Upper lobe of left lung (tissue), 6 donors: ENCODE results near the gene FTSJ1. TPM values are rescaled to one million over a fixed set of nuclear protein-coding genes. Genes with fewer than 3 reads are reported as not detected.

Source experiments
- ATAC-seq, 2 donors: fragments of 200-7000 bp; cut with Tn5 transposase; one replicate each; pipeline ENCODE4 v1.9.1; 2022; ENCODE audit warnings: mild to moderate bottlenecking in 2 of 2, moderate library complexity in 2 of 2; ENCODE audit not compliant: low FRiP score in 2 of 2
- DNase-seq, 2 donors: peaks; one replicate each; pipeline ENCODE4 v3.0.0-alpha.2; 2019 to 2020
- H3K27ac ChIP-seq, 4 donors: fragments of 200-600 bp; sonication (generic); one replicate each; pipeline ENCODE4 v1.5.1; 2016 to 2019
- H3K27me3 ChIP-seq, 4 donors: fragments of 200-600 bp; sonication (generic); one replicate each; pipeline ENCODE4 v1.5.1; 2017 to 2019
- H3K36me3 ChIP-seq, 4 donors: fragments of 200-600 bp; sonication (generic); one replicate each; pipeline ENCODE4 v1.5.1; 2016 to 2019
- H3K4me1 ChIP-seq, 4 donors: fragments of 200-600 bp; sonication (generic); one replicate each; pipeline ENCODE4 v1.5.1; 2018 to 2019
- H3K4me3 ChIP-seq, 4 donors: fragments of 200-600 bp; sonication (generic); one replicate each; pipeline ENCODE4 v1.5.1; 2017 to 2019; ENCODE audit warnings: mild to moderate bottlenecking in 2 of 4, moderate library complexity in 1 of 4
- H3K9me3 ChIP-seq, 4 donors: fragments of 200-600 bp; sonication (generic); one replicate each; pipeline ENCODE4 v1.5.1; 2018 to 2019
- EP300 ChIP-seq, 4 donors: sonication (generic); formaldehyde crosslinking; IDR thresholded peaks; one replicate each; pipeline ENCODE4 v1.5.1; 2017; ENCODE audit warnings: antibody characterized with exemption in 4 of 4, control low read depth in 2 of 4
- POLR2A ChIP-seq, 4 donors: fragments of 450-650 bp; IDR thresholded peaks; one replicate each; pipeline ENCODE4 v1.5.1; 2016 to 2017; ENCODE audit warnings: antibody characterized with exemption in 4 of 4, mild to moderate bottlenecking in 2 of 4
- POLR2AphosphoS5 ChIP-seq, 2 donors: sonication (generic); formaldehyde crosslinking; IDR thresholded peaks; one replicate each; pipeline ENCODE4 v1.5.1; 2017; ENCODE audit warnings: antibody characterized with exemption in 2 of 2
- WGBS, 2 donors: methylation state at CpG; one replicate each; pipeline ENCODE4 v1.1.5; 2017 to 2018; 5-methylcytosine and 5-hydroxymethylcytosine counted together
- total RNA-seq, 6 donors: library from RNA; depleted of rRNA in 4 of 6; stranded (reverse); fragments of >200 nt in 4 of 6; gene quantifications; one replicate each; pipeline versions ENCODE4 v1.1.0 to v1.2.1, GENCODE V29; 2016 to 2021
- TF ChIP-seq, protein P1 (sequence below), 6 experiments: fragments of 450-650 bp in 4 of 6; fragments of 200-600 bp in 2 of 6; sonication (generic) in 2 of 6; IDR thresholded peaks; one replicate each; pipeline ENCODE4 v1.5.1; 2016 to 2019; ENCODE audit warnings: antibody characterized with exemption in 6 of 6
- donor health status: DM: no; HTN: no; CAD: no; lungs with moderate emphysema.
- donor health status: DM: no; HTN: yes; CAD: no; lungs with severe emphysema.

The FTSJ1 gene
- total RNA-seq, 6 donors from 2014 or later = 25.2 to 49.1 (median 42.8) TPM

DNA sequence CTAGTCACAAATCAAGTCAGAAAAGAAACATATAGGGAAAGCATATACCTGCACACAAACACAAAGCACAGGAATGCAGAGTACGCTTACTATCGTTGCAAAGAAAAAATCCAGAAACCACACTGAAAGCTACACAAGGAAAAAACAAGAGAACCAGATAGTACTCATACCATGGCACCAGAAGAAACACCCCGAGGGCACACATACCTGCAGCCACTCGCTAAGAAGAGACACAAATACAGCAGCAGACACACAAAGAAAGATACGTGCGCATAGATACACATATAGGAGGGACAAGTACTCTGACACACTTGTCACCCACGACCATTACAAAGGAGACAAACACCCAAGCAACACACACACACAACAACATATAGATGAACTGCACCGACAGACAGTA, 4.5 kb upstream of the FTSJ1 start:
- TF ChIP-seq EP300 (IDR thresholded peaks at IDR 0.05) = no peak
- TF ChIP-seq, protein P1, sequence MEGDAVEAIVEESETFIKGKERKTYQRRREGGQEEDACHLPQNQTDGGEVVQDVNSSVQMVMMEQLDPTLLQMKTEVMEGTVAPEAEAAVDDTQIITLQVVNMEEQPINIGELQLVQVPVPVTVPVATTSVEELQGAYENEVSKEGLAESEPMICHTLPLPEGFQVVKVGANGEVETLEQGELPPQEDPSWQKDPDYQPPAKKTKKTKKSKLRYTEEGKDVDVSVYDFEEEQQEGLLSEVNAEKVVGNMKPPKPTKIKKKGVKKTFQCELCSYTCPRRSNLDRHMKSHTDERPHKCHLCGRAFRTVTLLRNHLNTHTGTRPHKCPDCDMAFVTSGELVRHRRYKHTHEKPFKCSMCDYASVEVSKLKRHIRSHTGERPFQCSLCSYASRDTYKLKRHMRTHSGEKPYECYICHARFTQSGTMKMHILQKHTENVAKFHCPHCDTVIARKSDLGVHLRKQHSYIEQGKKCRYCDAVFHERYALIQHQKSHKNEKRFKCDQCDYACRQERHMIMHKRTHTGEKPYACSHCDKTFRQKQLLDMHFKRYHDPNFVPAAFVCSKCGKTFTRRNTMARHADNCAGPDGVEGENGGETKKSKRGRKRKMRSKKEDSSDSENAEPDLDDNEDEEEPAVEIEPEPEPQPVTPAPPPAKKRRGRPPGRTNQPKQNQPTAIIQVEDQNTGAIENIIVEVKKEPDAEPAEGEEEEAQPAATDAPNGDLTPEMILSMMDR (IDR thresholded peaks at IDR 0.05) = no peak
- TF ChIP-seq POLR2A (IDR thresholded peaks at IDR 0.05) = no peak
- no peak for TF ChIP-seq POLR2AphosphoS5 (IDR thresholded peaks at IDR 0.05)
- DNase-seq = no peak
- WGBS, 2 donors = 84 to 91% methylated on average over 6 to 8 of the region's 8 CpGs

DNA sequence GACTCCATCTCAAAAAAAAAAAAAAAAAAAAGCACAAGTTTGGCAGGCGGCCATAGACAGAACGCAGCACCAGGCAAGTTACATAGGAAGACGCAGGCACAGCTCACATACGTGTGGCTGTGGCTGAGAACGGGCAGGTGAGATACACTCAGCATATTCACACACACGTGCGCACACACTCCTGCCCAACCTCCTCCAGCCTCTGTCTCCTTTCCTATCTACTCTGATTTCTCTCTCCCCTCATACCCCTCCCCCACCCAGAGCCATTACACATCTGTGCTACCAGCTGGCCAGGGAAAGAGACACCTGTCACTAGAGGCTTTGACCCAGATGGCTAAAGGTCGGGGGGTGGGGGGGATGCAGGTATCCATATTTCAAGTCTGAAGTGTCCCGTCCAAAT, 3.8 kb upstream of the FTSJ1 start:
- Histone ChIP-seq H3K4me3 (no peak overlapping the region), H3K36me3 (no peaks in the 10 kb centered on the region), H3K27me3 (peaks cover 0 to 11% (median 0%) of the 10 kb centered on the region in 4 donors), H3K4me1 (peaks cover 0 to 20% (median 2%) of the 10 kb centered on the region in 4 donors), H3K27ac (no peak overlapping the region), H3K9me3 (no peaks in the 10 kb centered on the region)
- DNase-seq (no peak), ATAC-seq (no peak)
- 72 to 78% methylated on average over 9 of the region's 9 CpGs for WGBS, 2 donors
- TF ChIP-seq EP300 (IDR thresholded peaks at IDR 0.05) (no peak), POLR2A (IDR thresholded peaks at IDR 0.05) (no peak), POLR2AphosphoS5 (IDR thresholded peaks at IDR 0.05) (no peak)
- TF ChIP-seq, protein P1 (IDR thresholded peaks at IDR 0.05) = no peak

More for the DNA sequence above, 4.5 kb upstream of the FTSJ1 start:
- peaks cover 0 to 13% (median 0%) of the 10 kb centered on the region in 4 donors for H3K27me3 ChIP-seq
- no peaks in the 10 kb centered on the region for H3K36me3 ChIP-seq
- H3K27ac ChIP-seq = no peak overlapping the region
- H3K9me3 ChIP-seq = no peaks in the 10 kb centered on the region
- H3K4me3 ChIP-seq = no peak overlapping the region
- ATAC-seq = no peak
- peaks cover 0 to 15% (median 2%) of the 10 kb centered on the region in 4 donors for H3K4me1 ChIP-seq

DNA sequence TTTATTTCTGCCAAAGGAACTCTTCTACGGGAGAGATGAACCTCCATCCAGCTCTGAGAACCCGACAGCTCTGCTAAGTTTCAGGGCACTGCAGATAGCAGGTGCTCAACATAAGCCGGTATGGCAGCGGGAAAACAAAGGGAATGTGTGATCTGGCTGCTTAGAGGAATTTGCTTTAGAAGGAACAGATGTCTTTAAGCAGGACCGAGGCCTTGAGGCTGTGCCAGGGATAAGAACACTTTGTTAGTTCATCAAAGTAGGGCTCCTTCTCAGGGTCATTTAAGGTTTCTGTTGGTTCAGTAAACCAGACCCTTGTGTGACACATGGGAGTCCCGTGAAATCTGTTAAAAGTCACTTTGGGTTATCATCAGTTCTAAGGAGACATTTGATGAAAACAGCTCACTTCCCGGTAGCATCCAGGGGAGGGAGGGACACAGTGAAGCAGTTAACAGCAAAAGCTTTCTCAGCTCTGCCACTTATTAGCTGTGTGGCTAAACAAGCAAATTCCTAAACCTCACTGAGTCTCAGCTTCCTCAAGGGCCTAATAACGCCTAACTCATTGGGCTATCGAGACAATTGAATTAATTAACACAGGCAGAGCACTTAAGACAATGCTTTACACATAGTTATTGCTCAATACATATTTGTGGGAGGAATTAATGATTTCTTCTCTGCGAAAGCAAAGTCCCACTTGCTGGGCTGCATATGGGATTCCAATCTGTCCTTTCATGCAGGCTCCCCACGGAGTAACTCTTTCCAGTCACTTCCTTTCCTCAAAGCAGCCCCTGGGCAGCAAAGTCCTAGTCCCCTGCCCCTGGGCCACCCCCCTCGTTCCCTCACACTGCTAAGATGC, 2.9 kb upstream of the FTSJ1 start:
- no peak overlapping the region for H3K4me3 ChIP-seq
- 66 to 68% methylated on average over 8 to 12 of the region's 12 CpGs for WGBS, 2 donors
- H3K27me3 ChIP-seq = peaks cover 0 to 7% (median 0%) of the 10 kb centered on the region in 4 donors
- H3K9me3 ChIP-seq = no peaks in the 10 kb centered on the region
- H3K27ac ChIP-seq = no peak overlapping the region
- no peaks in the 10 kb centered on the region for H3K36me3 ChIP-seq
- peaks cover 0 to 15% (median 2%) of the 10 kb centered on the region in 4 donors for H3K4me1 ChIP-seq
- DNase-seq = no peak
- ATAC-seq = no peak
- TF ChIP-seq POLR2A (IDR thresholded peaks at IDR 0.05) (no peak), EP300 (IDR thresholded peaks at IDR 0.05) (no peak), POLR2AphosphoS5 (IDR thresholded peaks at IDR 0.05) (no peak)
- TF ChIP-seq, protein P1 (IDR thresholded peaks at IDR 0.05) = no peak

DNA sequence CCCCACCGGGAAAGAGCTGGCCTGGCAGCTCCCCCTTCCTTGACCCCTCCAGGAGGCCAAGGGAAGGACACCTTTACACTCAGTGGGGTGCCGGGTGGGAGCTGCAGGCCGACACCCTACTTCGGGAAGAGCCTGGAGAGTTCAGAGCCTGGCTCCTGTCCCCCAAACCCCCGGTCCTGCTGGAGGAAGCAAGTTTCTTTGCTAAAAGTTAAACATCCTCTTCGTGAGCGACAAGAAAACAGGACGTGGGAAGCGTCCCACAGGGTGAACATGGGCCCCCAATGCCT, 2.4 kb upstream of the FTSJ1 start:
- DNase-seq (no peak), ATAC-seq (no peak)
- Histone ChIP-seq H3K36me3 (no peaks in the 10 kb centered on the region), H3K27me3 (peaks cover 0 to 3% (median 0%) of the 10 kb centered on the region in 4 donors), H3K4me1 (peaks cover 0 to 15% (median 2%) of the 10 kb centered on the region in 4 donors), H3K4me3 (no peak overlapping the region), H3K9me3 (no peaks in the 10 kb centered on the region), H3K27ac (no peak overlapping the region)
- no peak for TF ChIP-seq EP300 (IDR thresholded peaks at IDR 0.05)
- TF ChIP-seq POLR2AphosphoS5 (IDR thresholded peaks at IDR 0.05) = no peak
- no peak for TF ChIP-seq POLR2A (IDR thresholded peaks at IDR 0.05)
- TF ChIP-seq, protein P1 (IDR thresholded peaks at IDR 0.05) = no peak
- WGBS, 2 donors = 63 to 66% methylated on average over 9 of the region's 9 CpGs
